ENCODE results near the gene ZC2HC1B. TPM values are rescaled to one million over a fixed set of nuclear protein-coding genes. Genes with fewer than 3 reads are reported as not detected.

Gene ZC2HC1B
- total RNA-seq, 3 donors from 2014 or later (not counting 1 experiment from before 2014, with no cell fraction given): not detected

GRCh38 chr6:143839196-143839595 lies 25.1 kb upstream of the ZC2HC1B start:
- peaks cover 14% of the 10 kb centered on the region in 2 donors for H3K4me1 Mint-ChIP-seq
- ATAC-seq (no peak), DNase-seq (no peak)
- H3K9me3 Mint-ChIP-seq: no peaks in the 10 kb centered on the region
- Histone ChIP-seq H3K36me3 (ENCODE audit: control insufficient read depth, insufficient read depth, low read length) (no peaks in the 10 kb centered on the region), H3K27me3 (ENCODE audit: control insufficient read depth, insufficient read depth, low read length) (no peaks in the 10 kb centered on the region), H3K4me1 (ENCODE audit: control insufficient read depth, insufficient read depth, low read length) (peaks cover 16% of the 10 kb centered on the region), H3K9me3 (ENCODE audit: control insufficient read depth, insufficient read depth, low read length) (no peaks in the 10 kb centered on the region), H3K4me3 (ENCODE audit: low read length) (no peak overlapping the region), H3K27ac (ENCODE audit: low read length) (no peak overlapping the region)
- WGBS (ENCODE audit: insufficient coverage): 95% methylated on average over 4 of the region's 4 CpGs
- intact Hi-C loops (cut with micrococcal nuclease): no loop called here
- no peak for TF ChIP-seq CTCF (IDR thresholded peaks at IDR 0.05)
- H3K27ac Mint-ChIP-seq: no peak overlapping the region
- no peaks in the 10 kb centered on the region for H3K36me3 Mint-ChIP-seq
- peaks cover 0 to 5% of the 10 kb centered on the region in 2 donors for H3K27me3 Mint-ChIP-seq (ENCODE audit: low read depth in 2 of 2)
- H3K4me3 Mint-ChIP-seq: no peak overlapping the region

DNA sequence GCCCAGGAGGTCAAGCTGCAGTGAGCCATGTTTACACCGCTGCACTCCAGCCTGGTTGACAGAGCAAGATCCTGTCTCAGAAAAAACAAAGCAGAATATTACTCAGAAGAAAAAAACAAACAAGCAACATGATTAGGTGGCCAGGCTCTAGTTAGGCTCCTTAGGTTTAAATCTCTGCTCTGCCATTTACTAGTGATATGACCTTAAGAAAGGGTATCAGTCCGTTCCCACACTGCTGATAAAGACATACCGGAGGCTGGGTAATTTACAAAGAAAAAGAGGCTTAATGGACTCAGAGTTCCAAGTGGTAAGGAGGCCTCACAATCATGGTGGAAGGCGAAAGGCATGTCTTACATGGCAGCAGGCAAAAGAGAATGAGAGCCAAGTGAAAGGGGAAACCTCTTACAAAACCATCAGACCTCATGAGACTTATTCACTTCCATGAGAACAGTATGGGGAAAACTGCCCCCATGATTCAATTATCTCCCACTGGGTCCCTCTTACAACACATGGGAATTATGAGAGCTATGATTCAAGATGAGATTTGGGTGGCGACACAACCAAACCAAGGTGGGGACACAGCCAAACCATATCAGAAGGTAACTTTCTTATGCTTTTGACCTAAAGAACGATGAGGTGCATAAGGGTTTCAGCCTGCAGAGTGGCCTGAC lies 23.5 kb upstream of the ZC2HC1B start:
- DNase-seq (no peak), ATAC-seq (no peak)
- WGBS (ENCODE audit: insufficient coverage): 92% methylated on average over 6 of the region's 6 CpGs
- Mint-ChIP-seq H3K27ac (peak overlapping the region in 1 of 2 donors; percentile 63), H3K4me3 (peak overlapping the region; percentile 65), H3K4me1 (peaks cover 17 to 18% of the 10 kb centered on the region in 2 donors), H3K36me3 (no peaks in the 10 kb centered on the region), H3K27me3 (ENCODE audit: low read depth in 2 of 2) (peaks cover 0 to 5% of the 10 kb centered on the region in 2 donors), H3K9me3 (no peaks in the 10 kb centered on the region)
- Histone ChIP-seq H3K27ac (ENCODE audit: low read length) (no peak overlapping the region), H3K9me3 (ENCODE audit: control insufficient read depth, insufficient read depth, low read length) (no peaks in the 10 kb centered on the region), H3K4me3 (ENCODE audit: low read length) (no peak overlapping the region), H3K4me1 (ENCODE audit: control insufficient read depth, insufficient read depth, low read length) (peaks cover 21% of the 10 kb centered on the region), H3K27me3 (ENCODE audit: control insufficient read depth, insufficient read depth, low read length) (no peaks in the 10 kb centered on the region), H3K36me3 (ENCODE audit: control insufficient read depth, insufficient read depth, low read length) (peaks cover 9% of the 10 kb centered on the region)
- intact Hi-C loops (cut with micrococcal nuclease): loop anchor here (5.0 to 10.0 kb wide), 2 partner anchors 266 to 388 kb away; partner anchors contain the start of genes ADAT2 and PEX3
- TF ChIP-seq CTCF (IDR thresholded peaks at IDR 0.05): no peak

GRCh38 chr6:143842461-143842901 lies 21.8 kb upstream of the ZC2HC1B start:
- Mint-ChIP-seq H3K9me3 (no peaks in the 10 kb centered on the region), H3K27ac (peak overlapping the region; percentile 94), H3K4me3 (peak overlapping the region; percentile 93), H3K27me3 (ENCODE audit: low read depth in 2 of 2) (peaks cover 0 to 5% of the 10 kb centered on the region in 2 donors), H3K36me3 (no peaks in the 10 kb centered on the region), H3K4me1 (peaks cover 17 to 18% of the 10 kb centered on the region in 2 donors)
- peak overlapping the region; percentile 98 for H3K4me3 ChIP-seq (ENCODE audit: low read length)
- no peak for TF ChIP-seq CTCF (IDR thresholded peaks at IDR 0.05)
- 55% methylated on average over 6 of the region's 7 CpGs for WGBS (ENCODE audit: insufficient coverage)
- no peaks in the 10 kb centered on the region for H3K27me3 ChIP-seq (ENCODE audit: control insufficient read depth, insufficient read depth, low read length)
- ATAC-seq: peak; percentile 13 to 29 (median 28)
- peaks cover 21% of the 10 kb centered on the region for H3K4me1 ChIP-seq (ENCODE audit: control insufficient read depth, insufficient read depth, low read length)
- DNase-seq: no peak
- intact Hi-C loops (cut with micrococcal nuclease): loop anchor here (5.0 to 10.0 kb wide), 2 partner anchors 268 to 390 kb away; partner anchors contain the start of genes ADAT2 and PEX3
- H3K9me3 ChIP-seq (ENCODE audit: control insufficient read depth, insufficient read depth, low read length): no peaks in the 10 kb centered on the region
- H3K27ac ChIP-seq (ENCODE audit: low read length): peak overlapping the region; percentile 94
- H3K36me3 ChIP-seq (ENCODE audit: control insufficient read depth, insufficient read depth, low read length): peaks cover 27% of the 10 kb centered on the region

Measured in natural killer cell (primary cell).